HG03060 (cell line): ENCODE results near the gene ATRN.

Source experiments
- ATAC-seq: cut with Tn5 transposase; IDR thresholded peaks from one replicate; pipeline ENCODE4 v1.9.1; 2021; ENCODE audit warnings: low read depth, moderate number of reproducible peaks; ENCODE audit not compliant: unreplicated experiment

Gene ATRN

GRCh38 chr20:3616250-3616649, 145.4 kb downstream of the ATRN start:
- ATAC-seq: no peak

- no peak for ATAC-seq
Observed at GRCh38 chr20:3621111-3621510, 150.3 kb downstream of the ATRN start.

- ATAC-seq: no peak
Observed at GRCh38 chr20:3622406-3622805, 151.6 kb downstream of the ATRN start.

- no peak for ATAC-seq
Observed at GRCh38 chr20:3627476-3627875, 156.7 kb downstream of the ATRN start.

GRCh38 chr20:3628502-3629314, 157.9 kb downstream of the ATRN start:
- ATAC-seq: no peak

- ATAC-seq: no peak
Observed at GRCh38 chr20:3629893-3630292, 159.1 kb downstream of the ATRN start.

GRCh38 chr20:3630429-3630828, 159.6 kb downstream of the ATRN start:
- no peak for ATAC-seq

- ATAC-seq: no peak
Observed at GRCh38 chr20:3631534-3631933, 160.7 kb downstream of the ATRN start.

GRCh38 chr20:3632311-3633004, 161.6 kb downstream of the ATRN start:
- no peak for ATAC-seq

- no peak for ATAC-seq
Observed at GRCh38 chr20:3633913-3634478, 163.2 kb downstream of the ATRN start.

- no peak for ATAC-seq
Observed at GRCh38 chr20:3635346-3635745, 164.5 kb downstream of the ATRN start.

GRCh38 chr20:3640259-3640658, 169.4 kb downstream of the ATRN start:
- ATAC-seq: no peak

GRCh38 chr20:3645309-3646066, 174.7 kb downstream of the ATRN start:
- ATAC-seq: no peak

- no peak for ATAC-seq
Observed at GRCh38 chr20:3646067-3646440, 175.2 kb downstream of the ATRN start.

GRCh38 chr20:3646651-3647050, 175.8 kb downstream of the ATRN start:
- no peak for ATAC-seq

- no peak for ATAC-seq
Observed at GRCh38 chr20:3647473-3647872, 176.7 kb downstream of the ATRN start.

GRCh38 chr20:3648951-3649350, 178.1 kb downstream of the ATRN start:
- ATAC-seq: no peak

GRCh38 chr20:3651204-3651962, 180.6 kb downstream of the ATRN start:
- no peak for ATAC-seq

- no peak for ATAC-seq
Observed at GRCh38 chr20:3652221-3652620, 181.4 kb downstream of the ATRN start.
